ENCODE measurements around the gene RLBP1. TPM values are rescaled to one million over a fixed set of nuclear protein-coding genes. Genes with fewer than 3 reads are reported as not detected.
A peak's percentile ranks its signal among the peaks of the same experiment; 100 is the strongest.

RLBP1 gene
- total and polyA plus RNA-seq, 2 of the 13 experiments (the other 11 are each of a cell fraction or from before 2014, with no cell fraction given) = 0.07 TPM; not detected in 1

DNA sequence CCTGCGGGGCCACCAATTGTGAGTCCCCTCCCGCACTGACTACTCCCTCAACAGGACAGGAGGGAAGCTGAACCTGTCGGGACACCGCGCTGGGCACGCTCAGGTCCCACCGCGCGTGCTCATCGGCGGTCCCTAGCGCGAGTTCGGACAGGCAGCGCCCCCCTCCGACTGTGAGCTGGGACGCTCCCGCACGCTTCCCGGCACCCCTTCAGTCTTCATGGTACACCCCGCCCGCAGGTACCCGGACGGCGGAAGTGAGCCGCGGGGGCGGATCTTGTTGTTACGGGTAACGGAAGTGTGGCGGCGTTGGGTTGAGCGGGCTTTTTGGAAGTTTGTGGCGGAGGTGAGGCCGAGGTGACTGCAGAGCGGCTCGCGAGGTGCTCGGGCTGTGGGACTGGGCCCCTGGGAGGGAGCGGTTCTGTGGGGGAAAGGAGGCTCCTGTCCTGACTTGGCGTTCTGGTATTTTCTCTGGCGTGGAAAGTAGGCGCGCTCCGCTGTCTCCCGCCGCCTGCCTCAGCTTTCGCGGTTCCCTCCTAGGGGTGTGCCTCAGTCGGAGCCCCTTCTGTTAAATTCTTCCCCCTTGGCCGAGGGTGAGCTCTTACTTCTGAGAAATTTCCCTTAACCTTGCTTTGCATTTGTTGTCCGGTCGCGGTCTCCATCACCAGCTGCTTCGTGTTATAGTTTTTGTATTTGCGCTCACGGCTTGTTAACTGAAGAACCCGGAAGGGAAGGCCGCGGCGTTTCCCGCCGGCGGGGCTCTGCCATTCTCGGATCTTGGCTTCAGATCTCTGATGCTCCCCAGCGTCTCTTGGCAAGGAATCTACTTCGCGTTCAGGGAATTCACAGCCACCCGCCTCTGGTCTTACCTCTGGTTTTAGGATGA lies 22.6 kb upstream of the RLBP1 start, which contains the start of gene FANCI (continued):
- TF ChIP-seq STAG1 (CRISPR knock-in tag; IDR thresholded peaks at IDR 0.05) (peak; percentile 77), MAFF (IDR thresholded peaks at IDR 0.05; ENCODE audit: low read depth, low read length) (no peak), PLRG1 (conservative IDR thresholded peaks at IDR 0.05) (no peak), ZNF121 (CRISPR knock-in tag; IDR thresholded peaks at IDR 0.05) (no peak), KLF15 (CRISPR knock-in tag; IDR thresholded peaks at IDR 0.05; ENCODE audit: borderline replicate concordance) (0 out of 2 replicates have a peak, but pooled peaks have one; percentile 45), XBP1 (CRISPR knock-in tag; IDR thresholded peaks at IDR 0.05) (no peak), DR1 (CRISPR knock-in tag; IDR thresholded peaks at IDR 0.05) (no peak), CEBPB (IDR thresholded peaks at IDR 0.05; ENCODE audit: borderline replicate concordance, low read depth, low read length) (no peak), DMAP1 (CRISPR knock-in tag; IDR thresholded peaks at IDR 0.05) (peak; percentile 47; the same call in 1 of the 2 replicates), ZZZ3 (CRISPR knock-in tag; IDR thresholded peaks at IDR 0.05; ENCODE audit: borderline replicate concordance) (no peak)
- TF ChIP-seq, protein P1, sequence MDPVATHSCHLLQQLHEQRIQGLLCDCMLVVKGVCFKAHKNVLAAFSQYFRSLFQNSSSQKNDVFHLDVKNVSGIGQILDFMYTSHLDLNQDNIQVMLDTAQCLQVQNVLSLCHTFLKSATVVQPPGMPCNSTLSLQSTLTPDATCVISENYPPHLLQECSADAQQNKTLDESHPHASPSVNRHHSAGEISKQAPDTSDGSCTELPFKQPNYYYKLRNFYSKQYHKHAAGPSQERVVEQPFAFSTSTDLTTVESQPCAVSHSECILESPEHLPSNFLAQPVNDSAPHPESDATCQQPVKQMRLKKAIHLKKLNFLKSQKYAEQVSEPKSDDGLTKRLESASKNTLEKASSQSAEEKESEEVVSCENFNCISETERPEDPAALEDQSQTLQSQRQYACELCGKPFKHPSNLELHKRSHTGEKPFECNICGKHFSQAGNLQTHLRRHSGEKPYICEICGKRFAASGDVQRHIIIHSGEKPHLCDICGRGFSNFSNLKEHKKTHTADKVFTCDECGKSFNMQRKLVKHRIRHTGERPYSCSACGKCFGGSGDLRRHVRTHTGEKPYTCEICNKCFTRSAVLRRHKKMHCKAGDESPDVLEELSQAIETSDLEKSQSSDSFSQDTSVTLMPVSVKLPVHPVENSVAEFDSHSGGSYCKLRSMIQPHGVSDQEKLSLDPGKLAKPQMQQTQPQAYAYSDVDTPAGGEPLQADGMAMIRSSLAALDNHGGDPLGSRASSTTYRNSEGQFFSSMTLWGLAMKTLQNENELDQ (CRISPR knock-in tag; IDR thresholded peaks at IDR 0.05; ENCODE audit: borderline replicate concordance) = peak; percentile 3; the same call in 1 of the 2 replicates
- TF ChIP-seq, protein P2, sequence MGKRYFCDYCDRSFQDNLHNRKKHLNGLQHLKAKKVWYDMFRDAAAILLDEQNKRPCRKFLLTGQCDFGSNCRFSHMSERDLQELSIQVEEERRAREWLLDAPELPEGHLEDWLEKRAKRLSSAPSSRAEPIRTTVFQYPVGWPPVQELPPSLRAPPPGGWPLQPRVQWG (CRISPR knock-in tag; IDR thresholded peaks at IDR 0.05; ENCODE audit: borderline replicate concordance, low read depth) = no peak
- TF ChIP-seq, protein P3, sequence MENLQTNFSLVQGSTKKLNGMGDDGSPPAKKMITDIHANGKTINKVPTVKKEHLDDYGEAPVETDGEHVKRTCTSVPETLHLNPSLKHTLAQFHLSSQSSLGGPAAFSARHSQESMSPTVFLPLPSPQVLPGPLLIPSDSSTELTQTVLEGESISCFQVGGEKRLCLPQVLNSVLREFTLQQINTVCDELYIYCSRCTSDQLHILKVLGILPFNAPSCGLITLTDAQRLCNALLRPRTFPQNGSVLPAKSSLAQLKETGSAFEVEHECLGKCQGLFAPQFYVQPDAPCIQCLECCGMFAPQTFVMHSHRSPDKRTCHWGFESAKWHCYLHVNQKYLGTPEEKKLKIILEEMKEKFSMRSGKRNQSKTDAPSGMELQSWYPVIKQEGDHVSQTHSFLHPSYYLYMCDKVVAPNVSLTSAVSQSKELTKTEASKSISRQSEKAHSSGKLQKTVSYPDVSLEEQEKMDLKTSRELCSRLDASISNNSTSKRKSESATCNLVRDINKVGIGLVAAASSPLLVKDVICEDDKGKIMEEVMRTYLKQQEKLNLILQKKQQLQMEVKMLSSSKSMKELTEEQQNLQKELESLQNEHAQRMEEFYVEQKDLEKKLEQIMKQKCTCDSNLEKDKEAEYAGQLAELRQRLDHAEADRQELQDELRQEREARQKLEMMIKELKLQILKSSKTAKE (CRISPR knock-in tag; IDR thresholded peaks at IDR 0.05; ENCODE audit: borderline replicate concordance) = no peak
- TF ChIP-seq, protein P4, sequence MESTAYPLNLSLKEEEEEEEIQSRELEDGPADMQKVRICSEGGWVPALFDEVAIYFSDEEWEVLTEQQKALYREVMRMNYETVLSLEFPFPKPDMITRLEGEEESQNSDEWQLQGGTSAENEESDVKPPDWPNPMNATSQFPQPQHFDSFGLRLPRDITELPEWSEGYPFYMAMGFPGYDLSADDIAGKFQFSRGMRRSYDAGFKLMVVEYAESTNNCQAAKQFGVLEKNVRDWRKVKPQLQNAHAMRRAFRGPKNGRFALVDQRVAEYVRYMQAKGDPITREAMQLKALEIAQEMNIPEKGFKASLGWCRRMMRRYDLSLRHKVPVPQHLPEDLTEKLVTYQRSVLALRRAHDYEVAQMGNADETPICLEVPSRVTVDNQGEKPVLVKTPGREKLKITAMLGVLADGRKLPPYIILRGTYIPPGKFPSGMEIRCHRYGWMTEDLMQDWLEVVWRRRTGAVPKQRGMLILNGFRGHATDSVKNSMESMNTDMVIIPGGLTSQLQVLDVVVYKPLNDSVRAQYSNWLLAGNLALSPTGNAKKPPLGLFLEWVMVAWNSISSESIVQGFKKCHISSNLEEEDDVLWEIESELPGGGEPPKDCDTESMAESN (CRISPR knock-in tag; conservative IDR thresholded peaks at IDR 0.05) = peak; percentile 84
- TF ChIP-seq, protein P5, sequence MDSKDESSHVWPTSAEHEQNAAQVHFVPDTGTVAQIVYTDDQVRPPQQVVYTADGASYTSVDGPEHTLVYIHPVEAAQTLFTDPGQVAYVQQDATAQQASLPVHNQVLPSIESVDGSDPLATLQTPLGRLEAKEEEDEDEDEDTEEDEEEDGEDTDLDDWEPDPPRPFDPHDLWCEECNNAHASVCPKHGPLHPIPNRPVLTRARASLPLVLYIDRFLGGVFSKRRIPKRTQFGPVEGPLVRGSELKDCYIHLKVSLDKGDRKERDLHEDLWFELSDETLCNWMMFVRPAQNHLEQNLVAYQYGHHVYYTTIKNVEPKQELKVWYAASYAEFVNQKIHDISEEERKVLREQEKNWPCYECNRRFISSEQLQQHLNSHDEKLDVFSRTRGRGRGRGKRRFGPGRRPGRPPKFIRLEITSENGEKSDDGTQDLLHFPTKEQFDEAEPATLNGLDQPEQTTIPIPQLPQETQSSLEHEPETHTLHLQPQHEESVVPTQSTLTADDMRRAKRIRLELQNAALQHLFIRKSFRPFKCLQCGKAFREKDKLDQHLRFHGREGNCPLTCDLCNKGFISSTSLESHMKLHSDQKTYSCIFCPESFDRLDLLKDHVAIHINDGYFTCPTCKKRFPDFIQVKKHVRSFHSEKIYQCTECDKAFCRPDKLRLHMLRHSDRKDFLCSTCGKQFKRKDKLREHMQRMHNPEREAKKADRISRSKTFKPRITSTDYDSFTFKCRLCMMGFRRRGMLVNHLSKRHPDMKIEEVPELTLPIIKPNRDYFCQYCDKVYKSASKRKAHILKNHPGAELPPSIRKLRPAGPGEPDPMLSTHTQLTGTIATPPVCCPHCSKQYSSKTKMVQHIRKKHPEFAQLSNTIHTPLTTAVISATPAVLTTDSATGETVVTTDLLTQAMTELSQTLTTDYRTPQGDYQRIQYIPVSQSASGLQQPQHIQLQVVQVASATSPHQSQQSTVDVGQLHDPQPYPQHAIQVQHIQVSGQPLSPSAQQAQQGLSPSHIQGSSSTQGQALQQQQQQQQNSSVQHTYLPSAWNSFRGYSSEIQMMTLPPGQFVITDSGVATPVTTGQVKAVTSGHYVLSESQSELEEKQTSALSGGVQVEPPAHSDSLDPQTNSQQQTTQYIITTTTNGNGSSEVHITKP (CRISPR knock-in tag; IDR thresholded peaks at IDR 0.05; ENCODE audit: low read depth) = peak; percentile 100
- TF ChIP-seq, protein P6, sequence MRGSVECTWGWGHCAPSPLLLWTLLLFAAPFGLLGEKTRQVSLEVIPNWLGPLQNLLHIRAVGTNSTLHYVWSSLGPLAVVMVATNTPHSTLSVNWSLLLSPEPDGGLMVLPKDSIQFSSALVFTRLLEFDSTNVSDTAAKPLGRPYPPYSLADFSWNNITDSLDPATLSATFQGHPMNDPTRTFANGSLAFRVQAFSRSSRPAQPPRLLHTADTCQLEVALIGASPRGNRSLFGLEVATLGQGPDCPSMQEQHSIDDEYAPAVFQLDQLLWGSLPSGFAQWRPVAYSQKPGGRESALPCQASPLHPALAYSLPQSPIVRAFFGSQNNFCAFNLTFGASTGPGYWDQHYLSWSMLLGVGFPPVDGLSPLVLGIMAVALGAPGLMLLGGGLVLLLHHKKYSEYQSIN (CRISPR knock-in tag; IDR thresholded peaks at IDR 0.05; ENCODE audit: borderline replicate concordance) = no peak

All from HepG2 (cell line).